BJ (cell line): ENCODE data around the gene RAB12. TPM values are rescaled to one million over a fixed set of nuclear protein-coding genes. Genes with fewer than 3 reads are reported as not detected.

Experiments
- CTCF ChIA-PET: fragments of 350-600 bp; formaldehyde crosslinking; extraction: SDS; loops from one replicate; lab custom pipeline; 2021; ENCODE audit warnings: antibody characterized with exemption, inconsistent platforms; lab: Yijun Ruan, JAX
- POLR2A ChIA-PET: fragments of 300-600 bp; sonication (Branson Sonifier 250); formaldehyde crosslinking; extraction: SDS; loops from one replicate; lab custom pipeline; 2021; ENCODE audit warnings: antibody characterized with exemption; lab: Charles Lee
- DNase-seq: peaks from one replicate; pipeline ENCODE4 v3.0.0-alpha.2; 2011; ENCODE audit warnings: low read depth
- H3K27me3 ChIP-seq: 2 replicates; pipeline ENCODE4 v1.6.0; 2011; ENCODE audit warnings: low read length; ENCODE audit not compliant: control insufficient read depth, insufficient read depth
- H3K36me3 ChIP-seq: 2 replicates; pipeline ENCODE4 v1.5.1; 2011; ENCODE audit warnings: low read length; ENCODE audit not compliant: control insufficient read depth, insufficient read depth
- H3K4me3 ChIP-seq: 2 replicates; pipeline ENCODE4 v1.5.1; 2011; ENCODE audit warnings: low read depth, mild to moderate bottlenecking, control low read depth, low read length
- polyA plus RNA-seq: library from polyadenylated mRNA; depleted of rRNA; stranded (reverse); fragments of >200 nt; gene quantifications from 2 replicates; pipeline ENCODE4 v1.2.3, GENCODE V29; 2011
- TF ChIP-seq, protein P1 (sequence below): IDR thresholded peaks from 2 replicates; pipeline ENCODE4 v1.5.1; 2011; ENCODE audit warnings: low read depth, mild to moderate bottlenecking, control low read depth, inconsistent platforms, low read length, moderate library complexity; ENCODE audit not compliant: insufficient read depth

RAB12 gene
- polyA plus RNA-seq, 1 experiment: 8.8 TPM

DNA sequence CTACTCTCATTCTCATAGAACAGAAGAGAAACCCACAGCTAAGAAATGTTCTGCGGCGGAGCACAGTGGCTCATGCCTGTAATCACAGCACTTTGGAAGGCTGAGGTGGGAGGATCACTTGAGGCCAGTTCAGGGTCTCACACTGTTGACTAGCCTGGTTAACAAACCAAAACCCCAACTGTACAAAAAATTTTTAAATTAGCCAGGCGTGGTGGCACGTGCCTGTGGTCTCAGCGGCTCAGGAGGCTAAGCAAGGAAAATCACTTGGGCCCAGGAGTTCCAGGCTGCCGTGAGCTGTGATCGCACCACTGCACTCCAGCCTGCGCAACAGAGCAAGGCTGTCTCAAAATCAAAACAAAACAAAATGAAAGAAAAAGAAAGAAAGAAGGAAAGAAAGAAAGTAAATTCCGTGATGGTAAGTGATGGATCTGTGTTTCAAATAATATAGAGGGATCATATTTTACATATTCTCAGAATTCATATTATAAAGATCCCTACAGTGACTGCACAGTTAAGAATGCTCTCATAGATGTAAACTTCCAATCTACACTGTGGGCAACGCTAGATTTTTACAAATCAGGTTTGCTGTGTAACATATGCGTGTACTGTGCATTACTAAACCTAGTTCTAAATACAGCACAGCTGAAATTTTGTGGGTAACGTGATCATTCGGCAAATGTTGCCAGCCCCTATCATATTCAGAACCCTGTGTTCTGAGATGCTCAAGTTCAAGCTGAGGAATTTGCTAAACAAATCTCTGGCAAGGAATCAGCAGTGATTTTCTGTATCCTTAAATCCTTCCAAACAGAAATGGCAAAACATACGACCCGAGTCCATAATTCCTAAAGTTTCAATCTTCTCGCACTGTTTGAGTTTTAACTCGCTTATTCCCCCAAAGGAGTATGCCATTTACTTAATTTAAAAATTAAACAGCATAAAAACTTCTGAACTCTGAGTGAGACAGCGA lies 1.2 kb upstream of the RAB12 start:
- TF ChIP-seq, protein P1, sequence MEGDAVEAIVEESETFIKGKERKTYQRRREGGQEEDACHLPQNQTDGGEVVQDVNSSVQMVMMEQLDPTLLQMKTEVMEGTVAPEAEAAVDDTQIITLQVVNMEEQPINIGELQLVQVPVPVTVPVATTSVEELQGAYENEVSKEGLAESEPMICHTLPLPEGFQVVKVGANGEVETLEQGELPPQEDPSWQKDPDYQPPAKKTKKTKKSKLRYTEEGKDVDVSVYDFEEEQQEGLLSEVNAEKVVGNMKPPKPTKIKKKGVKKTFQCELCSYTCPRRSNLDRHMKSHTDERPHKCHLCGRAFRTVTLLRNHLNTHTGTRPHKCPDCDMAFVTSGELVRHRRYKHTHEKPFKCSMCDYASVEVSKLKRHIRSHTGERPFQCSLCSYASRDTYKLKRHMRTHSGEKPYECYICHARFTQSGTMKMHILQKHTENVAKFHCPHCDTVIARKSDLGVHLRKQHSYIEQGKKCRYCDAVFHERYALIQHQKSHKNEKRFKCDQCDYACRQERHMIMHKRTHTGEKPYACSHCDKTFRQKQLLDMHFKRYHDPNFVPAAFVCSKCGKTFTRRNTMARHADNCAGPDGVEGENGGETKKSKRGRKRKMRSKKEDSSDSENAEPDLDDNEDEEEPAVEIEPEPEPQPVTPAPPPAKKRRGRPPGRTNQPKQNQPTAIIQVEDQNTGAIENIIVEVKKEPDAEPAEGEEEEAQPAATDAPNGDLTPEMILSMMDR: no peak
- Histone ChIP-seq H3K36me3 (0 out of 2 replicates have a peak, but pooled peaks cover 2% of the 10 kb centered on the region), H3K27me3 (peaks cover 6% of the 10 kb centered on the region; the same call in 1 of the 2 replicates), H3K4me3 (peak overlapping the region; percentile 35)
- CTCF ChIA-PET: interaction anchor here (1.0 to 2.0 kb wide), 4 partner anchors 9 to 390 kb away, joined by 3 to 9 read pairs (median 4); no protein-coding TSS in a partner anchor
- DNase-seq: no peak
- POLR2A ChIA-PET: no interaction called here

DNA sequence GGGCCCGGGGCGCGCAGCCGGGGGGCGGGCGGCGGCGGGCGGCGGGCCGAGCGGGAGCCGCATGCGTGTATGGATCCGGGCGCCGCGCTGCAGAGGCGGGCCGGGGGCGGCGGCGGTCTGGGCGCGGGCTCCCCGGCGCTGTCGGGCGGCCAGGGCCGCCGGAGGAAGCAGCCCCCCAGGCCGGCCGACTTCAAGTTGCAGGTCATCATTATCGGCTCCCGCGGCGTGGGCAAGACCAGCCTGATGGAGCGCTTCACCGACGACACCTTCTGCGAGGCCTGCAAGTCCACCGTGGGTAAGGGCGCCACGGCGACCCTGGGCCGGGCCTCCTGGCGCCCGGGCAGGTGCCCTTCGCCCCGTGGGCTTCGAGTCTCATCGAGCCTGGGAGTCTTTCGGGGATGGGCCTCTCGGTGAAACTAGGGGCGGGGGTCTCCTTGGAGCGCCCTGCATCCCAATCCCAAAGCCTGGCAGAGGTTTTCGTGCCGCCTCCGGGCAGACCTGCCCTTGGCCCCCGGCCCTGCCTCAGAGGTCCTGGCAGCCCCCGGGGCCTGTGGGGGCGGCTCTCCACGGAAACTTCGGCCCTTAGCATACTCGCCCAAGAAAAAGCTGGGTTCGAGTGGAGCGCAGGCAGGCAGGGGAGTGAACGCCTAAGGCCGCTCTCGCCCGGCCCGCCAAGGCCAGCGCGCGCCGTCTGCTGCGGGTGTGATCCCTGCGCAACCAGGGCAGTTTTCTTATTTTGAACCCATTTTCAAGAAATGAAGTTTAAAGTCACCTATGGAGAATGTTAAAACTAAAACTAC lies 622 bp downstream of the RAB12 start:
- TF ChIP-seq, protein P1: no peak
- ChIA-PET POLR2A (no interaction called here), CTCF (interaction anchor here (0.6 to 2.0 kb wide), 6 partner anchors 9 to 447 kb away, joined by 3 to 9 read pairs (median 3); no protein-coding TSS in a partner anchor)
- DNase-seq: no peak
- 0 out of 2 replicates have a peak, but pooled peaks cover 2% of the 10 kb centered on the region for H3K36me3 ChIP-seq
- peak overlapping the region; percentile 93 for H3K4me3 ChIP-seq
- 0 out of 2 replicates have a peak, but pooled peaks cover under 1% of the 10 kb centered on the region for H3K27me3 ChIP-seq

DNA sequence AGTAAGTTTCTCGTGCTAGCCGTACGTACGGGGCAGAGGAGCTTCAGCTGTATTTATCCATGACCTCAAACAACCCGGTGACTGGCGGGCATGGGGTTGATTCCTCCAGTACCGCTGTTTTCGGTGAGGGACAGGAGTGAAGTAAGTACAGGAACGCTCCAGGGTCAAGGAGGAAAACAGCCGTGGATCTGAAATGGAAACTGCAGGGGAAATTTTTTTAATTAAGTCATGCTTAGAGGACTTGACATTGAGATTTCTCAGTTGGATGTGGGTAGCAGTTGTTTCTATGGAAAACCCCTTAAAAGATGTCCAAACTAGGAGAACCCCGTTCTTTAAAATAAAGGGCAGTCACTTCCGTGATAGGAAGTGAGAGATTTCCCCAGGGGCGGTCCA lies 1.2 kb downstream of the RAB12 start:
- H3K36me3 ChIP-seq: 0 out of 2 replicates have a peak, but pooled peaks cover 2% of the 10 kb centered on the region
- DNase-seq: no peak
- H3K27me3 ChIP-seq: no peaks in the 10 kb centered on the region
- TF ChIP-seq, protein P1: no peak
- H3K4me3 ChIP-seq: peak overlapping the region; percentile 93
- ChIA-PET CTCF (interaction anchor here (0.7 kb wide), 1 partner anchor 10 kb away, joined by 3 read pairs; no protein-coding TSS in a partner anchor), POLR2A (no interaction called here)

DNA sequence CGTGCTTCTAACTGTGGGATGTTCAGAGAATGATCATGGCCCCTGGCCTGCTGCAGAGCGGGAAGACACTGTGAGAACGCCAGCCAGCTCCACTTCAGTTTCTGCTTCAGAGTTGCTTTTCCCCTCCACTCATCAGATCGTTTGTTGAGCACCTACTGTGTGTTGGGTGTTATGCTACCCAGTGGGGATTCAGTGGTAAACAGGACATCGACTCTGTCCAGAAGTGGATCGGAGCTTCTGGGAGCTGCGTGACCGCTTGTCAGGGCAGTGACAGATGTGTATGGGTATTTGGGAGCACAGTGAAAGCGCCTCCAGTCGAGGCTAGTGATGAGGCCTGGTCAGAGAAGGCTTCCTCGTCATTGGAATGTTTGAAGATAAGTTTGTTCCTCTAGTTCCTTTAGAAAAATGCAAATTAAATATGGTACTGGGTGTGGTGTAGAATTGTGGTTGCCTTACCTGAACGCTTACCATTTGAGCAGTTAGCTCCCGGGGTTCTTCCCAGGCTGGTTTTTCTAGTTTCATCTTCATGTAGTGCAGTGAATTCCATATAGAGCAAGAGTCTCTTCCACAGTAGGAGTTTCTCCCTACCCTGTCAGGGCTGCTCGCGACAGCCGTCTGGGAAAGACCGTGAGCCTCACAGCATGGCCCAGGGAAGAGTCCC lies 2.8 kb downstream of the RAB12 start:
- POLR2A ChIA-PET: no interaction called here
- Histone ChIP-seq H3K27me3 (no peaks in the 10 kb centered on the region), H3K36me3 (0 out of 2 replicates have a peak, but pooled peaks cover 2% of the 10 kb centered on the region), H3K4me3 (no peak overlapping the region)
- TF ChIP-seq, protein P1: no peak
- CTCF ChIA-PET: no interaction called here
- DNase-seq: no peak
